Progenitor cell of endocrine pancreas (in vitro differentiated cells): ENCODE results near the gene RYR3. TPM values are rescaled to one million over a fixed set of nuclear protein-coding genes. Genes with fewer than 3 reads are reported as not detected.

Experiments
- DNase-seq: peaks from one replicate; pipeline ENCODE4 v3.0.0; 2021; ENCODE audit warnings: low spot score; ENCODE audit not compliant: unreplicated experiment
- H3K27ac Mint-ChIP-seq: 2 replicates; pipeline ENCODE4 v1.8.0; 2021; ENCODE audit warnings: mild to moderate bottlenecking, moderate library complexity, mixed read lengths
- H3K27me3 Mint-ChIP-seq: 2 replicates; pipeline ENCODE4 v1.8.0; 2021; ENCODE audit warnings: mixed read lengths
- H3K36me3 Mint-ChIP-seq: 2 replicates; pipeline ENCODE4 v1.8.0; 2022; ENCODE audit warnings: mixed read lengths; ENCODE audit not compliant: insufficient read depth
- H3K4me1 Mint-ChIP-seq: 2 replicates; pipeline ENCODE4 v1.8.0; 2021; ENCODE audit warnings: low read depth, mixed read lengths
- H3K4me3 Mint-ChIP-seq: 2 replicates; pipeline ENCODE4 v1.8.0; 2021; ENCODE audit warnings: low read depth, mild to moderate bottlenecking, moderate library complexity, mixed read lengths
- H3K9me3 Mint-ChIP-seq: 2 replicates; pipeline ENCODE4 v1.8.0; 2021; ENCODE audit warnings: low read depth, mixed read lengths
- CTCF ChIP-seq: fragments of 200-600 bp; sonication (generic); IDR thresholded peaks from one replicate; pipeline ENCODE4 v1.5.0; 2021; ENCODE audit warnings: antibody characterized with exemption, mild to moderate bottlenecking; ENCODE audit not compliant: unreplicated experiment
- total RNA-seq: library from RNA; stranded (reverse); gene quantifications from 2 replicates; pipeline ENCODE4 v1.2.1, GENCODE V29; 2021

Gene RYR3
- total RNA-seq, 1 donor from 2014 or later, result 0.07 TPM

GRCh38 chr15:33329457-33329856 lies 18.7 kb downstream of the RYR3 start:
- no peak for DNase-seq
- Mint-ChIP-seq H3K27me3 (peaks cover 13% of the 10 kb centered on the region), H3K36me3 (no peaks in the 10 kb centered on the region), H3K9me3 (peaks cover 4% of the 10 kb centered on the region), H3K4me1 (peaks cover 1% of the 10 kb centered on the region), H3K4me3 (no peak overlapping the region), H3K27ac (no peak overlapping the region)
- no peak for TF ChIP-seq CTCF

GRCh38 chr15:33330931-33331330 lies 20.2 kb downstream of the RYR3 start:
- DNase-seq, result no peak
- Mint-ChIP-seq H3K36me3 (no peaks in the 10 kb centered on the region), H3K4me1 (peaks cover 1% of the 10 kb centered on the region), H3K9me3 (peaks cover 4% of the 10 kb centered on the region), H3K27ac (no peak overlapping the region), H3K4me3 (no peak overlapping the region), H3K27me3 (peaks cover 13% of the 10 kb centered on the region)
- TF ChIP-seq CTCF, result no peak

- H3K27me3 Mint-ChIP-seq, result no peaks in the 10 kb centered on the region
- no peaks in the 10 kb centered on the region for H3K4me1 Mint-ChIP-seq
- no peak for TF ChIP-seq CTCF
- DNase-seq, result no peak
- no peaks in the 10 kb centered on the region for H3K36me3 Mint-ChIP-seq
- no peak overlapping the region for H3K27ac Mint-ChIP-seq
- no peak overlapping the region for H3K4me3 Mint-ChIP-seq
- no peaks in the 10 kb centered on the region for H3K9me3 Mint-ChIP-seq
These were observed 31.2 kb downstream of the RYR3 start for GRCh38 chr15:33341953-33342352.

GRCh38 chr15:33343275-33343674 lies 32.5 kb downstream of the RYR3 start:
- H3K9me3 Mint-ChIP-seq, result no peaks in the 10 kb centered on the region
- no peak for DNase-seq
- TF ChIP-seq CTCF, result no peak
- no peak overlapping the region for H3K4me3 Mint-ChIP-seq
- H3K36me3 Mint-ChIP-seq, result no peaks in the 10 kb centered on the region
- no peaks in the 10 kb centered on the region for H3K4me1 Mint-ChIP-seq
- H3K27me3 Mint-ChIP-seq, result no peaks in the 10 kb centered on the region
- no peak overlapping the region for H3K27ac Mint-ChIP-seq

GRCh38 chr15:33344111-33344510 lies 33.3 kb downstream of the RYR3 start:
- DNase-seq, result no peak
- Mint-ChIP-seq H3K4me3 (no peak overlapping the region), H3K27ac (no peak overlapping the region), H3K9me3 (no peaks in the 10 kb centered on the region), H3K4me1 (no peaks in the 10 kb centered on the region), H3K36me3 (no peaks in the 10 kb centered on the region), H3K27me3 (no peaks in the 10 kb centered on the region)
- TF ChIP-seq CTCF, result no peak
